DND-41 (cell line): ENCODE results near the gene PNLDC1.

ENCODE experiments used
- ATAC-seq: fragments of 200-7000 bp; cut with Tn5 transposase; 3 replicates; pipeline ENCODE4 v1.9.1; 2021; ENCODE audit warnings: low read depth; ENCODE audit not compliant: insufficient read depth
- DNase-seq: peaks from one replicate; pipeline ENCODE4 v3.0.0-alpha.2; 2020
- H2AFZ ChIP-seq: 2 replicates; pipeline ENCODE4 v1.6.0; 2012; ENCODE audit warnings: low read depth, low read length
- H3K27ac ChIP-seq: 2 replicates; pipeline ENCODE4 v1.5.1; 2012; ENCODE audit warnings: low read length, inconsistent platforms
- H3K27me3 ChIP-seq: fragments of 200-600 bp; sonication (generic); 2 replicates; pipeline ENCODE4 v1.6.0; 2012; ENCODE audit warnings: low read length, mild to moderate bottlenecking, inconsistent platforms; ENCODE audit not compliant: insufficient read depth, poor library complexity
- H3K36me3 ChIP-seq: 2 replicates; pipeline ENCODE4 v1.5.1; 2012; ENCODE audit warnings: low read length, inconsistent platforms; ENCODE audit not compliant: insufficient read depth
- H3K4me1 ChIP-seq: 2 replicates; pipeline ENCODE4 v1.5.1; 2012; ENCODE audit warnings: mild to moderate bottlenecking, low read length; ENCODE audit not compliant: insufficient read depth
- H3K4me2 ChIP-seq: 2 replicates; pipeline ENCODE4 v1.6.0; 2012; ENCODE audit warnings: mild to moderate bottlenecking, moderate library complexity, low read length, inconsistent platforms; ENCODE audit not compliant: insufficient read depth
- H3K4me3 ChIP-seq, 2 experiments: fragments of 200-600 bp in 1 of 2; shearing (Covaris generic) in 1 of 2; 2 replicates each; pipeline ENCODE4 v1.5.1; 2012 to 2016; ENCODE audit warnings: inconsistent platforms in 2 of 2, low read length in 2 of 2, mild to moderate bottlenecking in 2 of 2, low read depth in 1 of 2, moderate library complexity in 1 of 2
- H3K79me2 ChIP-seq: 2 replicates; pipeline ENCODE4 v1.6.0; 2012; ENCODE audit warnings: low read length, inconsistent platforms; ENCODE audit not compliant: insufficient read depth
- H3K9ac ChIP-seq: 2 replicates; pipeline ENCODE4 v1.6.0; 2012; ENCODE audit warnings: low read depth, mild to moderate bottlenecking, inconsistent platforms, low read length, moderate library complexity
- H3K9me3 ChIP-seq: 2 replicates; pipeline ENCODE4 v1.5.1; 2012; ENCODE audit warnings: low read length, moderate library complexity, mild to moderate bottlenecking, inconsistent platforms; ENCODE audit not compliant: insufficient read depth, severe bottlenecking
- H4K20me1 ChIP-seq: 2 replicates; pipeline ENCODE4 v1.6.0; 2012; ENCODE audit warnings: low read length; ENCODE audit not compliant: insufficient read depth
- CTCF ChIP-seq: IDR thresholded peaks from 2 replicates; pipeline ENCODE4 v1.5.1; 2012; ENCODE audit warnings: borderline replicate concordance, low read length, moderate library complexity, mild to moderate bottlenecking; ENCODE audit not compliant: poor library complexity, severe bottlenecking; ENCODE audit errors: extremely low read depth
- EZH2 ChIP-seq: IDR thresholded peaks from 3 replicates; pipeline ENCODE4 v1.6.1; 2012; ENCODE audit warnings: borderline replicate concordance, low read depth, mild to moderate bottlenecking, moderate library complexity, low read length, inconsistent platforms; ENCODE audit not compliant: severe bottlenecking

The PNLDC1 gene

GRCh38 chr6:159801935-159802334 is 1.9 kb downstream of the PNLDC1 start:
- Histone ChIP-seq H3K79me2 (no peaks in the 10 kb centered on the region), H3K9ac (no peak overlapping the region), H3K27ac (no peak overlapping the region), H3K4me3 (no peak overlapping the region), H3K9me3 (no peaks in the 10 kb centered on the region), H3K27me3 (no peaks in the 10 kb centered on the region), H3K36me3 (peaks cover 31% of the 10 kb centered on the region), H2AFZ (no peak overlapping the region), H4K20me1 (0 out of 2 replicates have a peak, but pooled peaks cover 5% of the 10 kb centered on the region), H3K4me1 (no peaks in the 10 kb centered on the region), H3K4me2 (no peak overlapping the region)
- ATAC-seq (no peak), DNase-seq (no peak)
- TF ChIP-seq CTCF (no peak), EZH2 (no peak)

DNA sequence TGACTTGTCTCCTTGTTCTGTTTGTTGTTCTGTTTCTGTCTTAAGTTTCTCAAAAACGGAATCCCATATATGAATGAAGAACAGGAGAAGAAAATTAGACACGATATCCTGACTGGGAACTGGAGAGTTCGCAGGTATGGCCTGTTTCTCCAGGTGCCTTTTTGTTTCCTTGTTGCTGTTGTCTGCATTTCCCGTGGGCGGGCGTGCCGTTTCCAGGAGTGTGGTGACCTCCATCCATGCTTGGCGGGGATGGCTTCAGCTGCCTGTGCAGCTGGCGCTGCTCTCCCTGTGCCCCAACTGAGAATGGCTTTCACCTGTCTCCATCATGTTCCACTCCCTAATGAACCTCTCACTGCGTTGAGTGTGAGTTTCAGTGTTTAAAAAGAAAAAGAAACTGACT is 4.4 kb downstream of the PNLDC1 start:
- Histone ChIP-seq H3K4me1 (no peaks in the 10 kb centered on the region), H4K20me1 (no peaks in the 10 kb centered on the region), H3K9ac (no peak overlapping the region), H2AFZ (no peak overlapping the region), H3K4me3 (no peak overlapping the region), H3K9me3 (no peaks in the 10 kb centered on the region), H3K79me2 (no peaks in the 10 kb centered on the region), H3K4me2 (no peak overlapping the region), H3K27ac (no peak overlapping the region), H3K36me3 (peaks cover 6% of the 10 kb centered on the region), H3K27me3 (no peaks in the 10 kb centered on the region)
- no peak for ATAC-seq
- no peak for TF ChIP-seq EZH2
- no peak for TF ChIP-seq CTCF
- no peak for DNase-seq

- Histone ChIP-seq H3K4me2 (no peak overlapping the region), H3K36me3 (no peaks in the 10 kb centered on the region), H3K4me1 (no peaks in the 10 kb centered on the region), H3K4me3 (no peak overlapping the region), H3K27me3 (no peaks in the 10 kb centered on the region), H3K9ac (no peak overlapping the region), H3K9me3 (no peaks in the 10 kb centered on the region), H3K27ac (no peak overlapping the region), H4K20me1 (no peaks in the 10 kb centered on the region), H2AFZ (no peak overlapping the region), H3K79me2 (no peaks in the 10 kb centered on the region)
- DNase-seq (no peak), ATAC-seq (no peak)
- no peak for TF ChIP-seq CTCF
- no peak for TF ChIP-seq EZH2
Observed at GRCh38 chr6:159805440-159806020, 5.5 kb downstream of the PNLDC1 start.

GRCh38 chr6:159806021-159806458 is 6.0 kb downstream of the PNLDC1 start:
- ATAC-seq (no peak), DNase-seq (no peak)
- no peak for TF ChIP-seq EZH2
- TF ChIP-seq CTCF = no peak
- no peaks in the 10 kb centered on the region for H3K36me3 ChIP-seq
- no peak overlapping the region for H3K27ac ChIP-seq
- H2AFZ ChIP-seq = no peak overlapping the region
- H3K4me1 ChIP-seq = no peaks in the 10 kb centered on the region
- no peak overlapping the region for H3K4me3 ChIP-seq
- no peaks in the 10 kb centered on the region for H3K9me3 ChIP-seq
- H3K27me3 ChIP-seq = no peaks in the 10 kb centered on the region
- H3K9ac ChIP-seq = no peak overlapping the region
- H4K20me1 ChIP-seq = no peaks in the 10 kb centered on the region
- H3K79me2 ChIP-seq = no peaks in the 10 kb centered on the region
- H3K4me2 ChIP-seq = no peak overlapping the region
